Neural cell (in vitro differentiated cells): ENCODE results near the gene HS3ST3A1. TPM values are rescaled to one million over a fixed set of nuclear protein-coding genes. Genes with fewer than 3 reads are reported as not detected.

Experiments
- H2AFZ ChIP-seq: fragments of 200-600, 300-800 bp; sonication (generic), shearing (Covaris generic); 2 replicates; pipeline ENCODE4 v1.6.0; 2014; ENCODE audit warnings: low read depth, mild to moderate bottlenecking, antibody characterized with exemption, low read length, moderate library complexity
- H3F3A ChIP-seq: fragments of 200-600 bp; shearing (Covaris generic); 2 replicates; pipeline ENCODE4 v1.6.1; 2016; ENCODE audit warnings: mild to moderate bottlenecking, moderate library complexity, mixed read lengths, antibody characterized with exemption, low read length; ENCODE audit not compliant: insufficient read depth, poor library complexity, severe bottlenecking
- H3K27ac ChIP-seq: fragments of 200-600, 300-800 bp; sonication (generic), shearing (Covaris generic); 2 replicates; pipeline ENCODE4 v1.5.1; 2014; ENCODE audit warnings: mild to moderate bottlenecking, low read length, moderate library complexity
- H3K27me3 ChIP-seq: fragments of 300-800, 200-600 bp; sonication (generic), shearing (Covaris generic); 2 replicates; pipeline ENCODE4 v1.6.0; 2014; ENCODE audit warnings: mild to moderate bottlenecking, low read depth, low read length, moderate library complexity; ENCODE audit not compliant: insufficient read depth
- H3K36me3 ChIP-seq: fragments of 300-800, 200-600 bp; sonication (generic), shearing (Covaris generic); 2 replicates; pipeline ENCODE4 v1.5.1; 2014; ENCODE audit warnings: mild to moderate bottlenecking, antibody characterized with exemption, low read length, moderate library complexity; ENCODE audit not compliant: insufficient read depth
- H3K4me2 ChIP-seq: fragments of 300-800, 200-600 bp; sonication (generic), shearing (Covaris generic); 2 replicates; pipeline ENCODE4 v1.6.0; 2014; ENCODE audit warnings: mild to moderate bottlenecking, low read length
- H3K4me3 ChIP-seq: fragments of 300-800, 200-600 bp; sonication (generic), shearing (Covaris generic); 2 replicates; pipeline ENCODE4 v1.5.1; 2014; ENCODE audit warnings: mild to moderate bottlenecking, low read length, moderate library complexity
- H3K79me2 ChIP-seq: fragments of 200-600 bp; shearing (Covaris generic); replicated peaks from 2 replicates; pipeline ENCODE4 v1.6.0; 2014; ENCODE audit warnings: mild to moderate bottlenecking, low read length, moderate library complexity; ENCODE audit not compliant: insufficient read depth
- H3K9ac ChIP-seq: fragments of 300-800, 200-600 bp; sonication (generic), shearing (Covaris generic); 2 replicates; pipeline ENCODE4 v1.6.1; 2016; ENCODE audit warnings: mild to moderate bottlenecking, low read length, mixed read lengths
- H3K9me2 ChIP-seq: fragments of 200-600 bp; shearing (Covaris generic); 2 replicates; pipeline ENCODE4 v1.6.1; 2016; ENCODE audit warnings: mild to moderate bottlenecking, low read length, mixed read lengths; ENCODE audit not compliant: insufficient read depth
- H3K9me3 ChIP-seq: fragments of 200-600, 300-800 bp; sonication (generic), shearing (Covaris generic); 2 replicates; pipeline ENCODE4 v1.6.1; 2016; ENCODE audit warnings: mild to moderate bottlenecking, mixed run types, low read length, moderate library complexity, mixed read lengths
- H4K20me1 ChIP-seq: fragments of 200-600 bp; shearing (Covaris generic); 2 replicates; pipeline ENCODE4 v1.6.1; 2016; ENCODE audit warnings: mild to moderate bottlenecking, mixed run types; ENCODE audit not compliant: insufficient read depth
- CTCF ChIP-seq: fragments of 450-650 bp; IDR thresholded peaks from 2 replicates; pipeline ENCODE4 v1.5.1; 2014; ENCODE audit warnings: antibody characterized with exemption, mild to moderate bottlenecking, moderate library complexity; ENCODE audit not compliant: poor library complexity, severe bottlenecking
- EP300 ChIP-seq: fragments of 450-650 bp; conservative IDR thresholded peaks from 2 replicates; pipeline ENCODE4 v1.6.1; 2014; ENCODE audit warnings: antibody characterized with exemption, mild to moderate bottlenecking, moderate library complexity; ENCODE audit not compliant: poor library complexity, severe bottlenecking
- EZH2 ChIP-seq: fragments of 200-600, 300-800 bp; shearing (Covaris generic), sonication (generic); IDR thresholded peaks from 2 replicates; pipeline ENCODE4 v1.6.1; 2014; ENCODE audit warnings: antibody characterized with exemption, low read length, borderline replicate concordance, mild to moderate bottlenecking; ENCODE audit not compliant: insufficient read depth, poor library complexity, severe bottlenecking
- MXI1 ChIP-seq: fragments of 450-650 bp; conservative IDR thresholded peaks from 2 replicates; pipeline ENCODE4 v1.6.1; 2014; ENCODE audit warnings: antibody characterized with exemption, mild to moderate bottlenecking; ENCODE audit not compliant: poor library complexity, severe bottlenecking
- POLR2AphosphoS5 ChIP-seq: IDR thresholded peaks from 2 replicates; pipeline ENCODE4 v1.6.1; 2012
- RAD21 ChIP-seq: fragments of 450-650 bp; conservative IDR thresholded peaks from 2 replicates; pipeline ENCODE4 v1.6.1; 2014; ENCODE audit warnings: antibody characterized with exemption, mild to moderate bottlenecking, moderate library complexity
- REST ChIP-seq: IDR thresholded peaks from 2 replicates; pipeline ENCODE4 v1.6.1; 2012; ENCODE audit warnings: borderline replicate concordance
- SMC3 ChIP-seq: fragments of 450-650 bp; conservative IDR thresholded peaks from 2 replicates; pipeline ENCODE4 v1.6.1; 2014; ENCODE audit warnings: antibody characterized with exemption, mild to moderate bottlenecking, moderate library complexity; ENCODE audit not compliant: poor library complexity
- TAF1 ChIP-seq: IDR thresholded peaks from 2 replicates; pipeline ENCODE4 v1.6.1; 2012; ENCODE audit warnings: low read depth
- polyA plus RNA-seq: library from polyadenylated mRNA; depleted of rRNA; stranded (reverse); fragments of >200 nt; gene quantifications from 2 replicates; pipeline ENCODE4 v1.2.3, GENCODE V29; 2014

Gene HS3ST3A1
- polyA plus RNA-seq, 1 donor from 2014 or later = 0.56 TPM

- Histone ChIP-seq H3K79me2 (no peaks in the 10 kb centered on the region), H3F3A (no peaks in the 10 kb centered on the region), H3K9me2 (no peaks in the 10 kb centered on the region), H3K27me3 (no peaks in the 10 kb centered on the region), H4K20me1 (no peaks in the 10 kb centered on the region), H3K36me3 (no peaks in the 10 kb centered on the region), H3K27ac (no peak overlapping the region), H3K9me3 (no peaks in the 10 kb centered on the region), H3K4me3 (no peak overlapping the region), H2AFZ (no peak overlapping the region), H3K9ac (no peak overlapping the region), H3K4me2 (no peak overlapping the region)
- TF ChIP-seq POLR2AphosphoS5 = no peak
- TF ChIP-seq SMC3 = no peak
- TF ChIP-seq MXI1 = no peak
Measured at GRCh38 chr17:13539421-13539820, 62.3 kb downstream of the HS3ST3A1 start.

- TF ChIP-seq EZH2 (no peak), POLR2AphosphoS5 (no peak), SMC3 (no peak), RAD21 (no peak), MXI1 (no peak), TAF1 (no peak)
- no peak overlapping the region for H3K27ac ChIP-seq
- no peak overlapping the region for H3K4me3 ChIP-seq
- no peaks in the 10 kb centered on the region for H3K9me2 ChIP-seq
- no peaks in the 10 kb centered on the region for H3F3A ChIP-seq
- no peak overlapping the region for H3K4me2 ChIP-seq
- H3K36me3 ChIP-seq = no peaks in the 10 kb centered on the region
- no peaks in the 10 kb centered on the region for H4K20me1 ChIP-seq
- no peak overlapping the region for H2AFZ ChIP-seq
- H3K9me3 ChIP-seq = no peaks in the 10 kb centered on the region
- H3K79me2 ChIP-seq = no peaks in the 10 kb centered on the region
- H3K27me3 ChIP-seq = no peaks in the 10 kb centered on the region
- no peak overlapping the region for H3K9ac ChIP-seq
Measured at GRCh38 chr17:13538841-13539411, 62.8 kb downstream of the HS3ST3A1 start.

- no peaks in the 10 kb centered on the region for H3K79me2 ChIP-seq
- no peaks in the 10 kb centered on the region for H3K36me3 ChIP-seq
Measured at GRCh38 chr17:13537871-13538643, 63.7 kb downstream of the HS3ST3A1 start.

More at GRCh38 chr17:13537871-13538643, 63.7 kb downstream of the HS3ST3A1 start:
- Histone ChIP-seq H3K4me2 (no peak overlapping the region), H3K9me3 (no peaks in the 10 kb centered on the region), H3F3A (no peaks in the 10 kb centered on the region), H3K4me3 (no peak overlapping the region), H3K27ac (no peak overlapping the region), H3K27me3 (no peaks in the 10 kb centered on the region), H4K20me1 (no peaks in the 10 kb centered on the region), H3K9me2 (no peaks in the 10 kb centered on the region), H3K9ac (no peak overlapping the region), H2AFZ (no peak overlapping the region)
- TF ChIP-seq EP300 (no peak), TAF1 (no peak), SMC3 (no peak), CTCF (no peak), EZH2 (no peak), REST (no peak), POLR2AphosphoS5 (no peak), MXI1 (no peak), RAD21 (no peak)
